ENCODE results near the gene SHPK.

SHPK gene

GRCh38 chr17:3663102-3664011 lies 27.3 kb upstream of the SHPK start:
- DNase-seq (ENCODE audit: low read depth in 1 of 2, low spot score in 1 of 2): no peak

GRCh38 chr17:3660311-3660891 lies 24.4 kb upstream of the SHPK start:
- DNase-seq (ENCODE audit: low read depth in 1 of 2, low spot score in 1 of 2): no peak

GRCh38 chr17:3659541-3660111 lies 23.6 kb upstream of the SHPK start:
- no peak for DNase-seq (ENCODE audit: low read depth in 1 of 2, low spot score in 1 of 2)

- DNase-seq (ENCODE audit: low read depth in 1 of 2, low spot score in 1 of 2): no peak
These were observed 22.9 kb upstream of the SHPK start for GRCh38 chr17:3658784-3659449.

GRCh38 chr17:3657874-3658783 lies 22.1 kb upstream of the SHPK start:
- DNase-seq (ENCODE audit: low read depth in 1 of 2, low spot score in 1 of 2): no peak

- no peak for DNase-seq (ENCODE audit: low read depth in 1 of 2, low spot score in 1 of 2)
These were observed 21.5 kb upstream of the SHPK start for GRCh38 chr17:3657588-3657869.

GRCh38 chr17:3656755-3657587 lies 20.9 kb upstream of the SHPK start:
- DNase-seq (ENCODE audit: low read depth in 1 of 2, low spot score in 1 of 2): no peak

GRCh38 chr17:3656353-3656752 lies 20.3 kb upstream of the SHPK start:
- no peak for DNase-seq (ENCODE audit: low read depth in 1 of 2, low spot score in 1 of 2)

- no peak for DNase-seq (ENCODE audit: low read depth in 1 of 2, low spot score in 1 of 2)
These were observed 19.7 kb upstream of the SHPK start for GRCh38 chr17:3655766-3656165.

- no peak for DNase-seq (ENCODE audit: low read depth in 1 of 2, low spot score in 1 of 2)
These were observed 11.9 kb upstream of the SHPK start for GRCh38 chr17:3647769-3648555.

- no peak for DNase-seq (ENCODE audit: low read depth in 1 of 2, low spot score in 1 of 2)
These were observed 11.2 kb upstream of the SHPK start for GRCh38 chr17:3647251-3647650.

GRCh38 chr17:3645310-3645709 lies 9.3 kb upstream of the SHPK start:
- no peak for DNase-seq (ENCODE audit: low read depth in 1 of 2, low spot score in 1 of 2)

- DNase-seq (ENCODE audit: low read depth in 1 of 2, low spot score in 1 of 2): no peak
These were observed 7.9 kb upstream of the SHPK start for GRCh38 chr17:3643889-3644349.

- no peak for DNase-seq (ENCODE audit: low read depth in 1 of 2, low spot score in 1 of 2)
These were observed 5.9 kb upstream of the SHPK start for GRCh38 chr17:3641717-3642486.

- no peak for DNase-seq (ENCODE audit: low read depth in 1 of 2, low spot score in 1 of 2)
These were observed 5.0 kb upstream of the SHPK start for GRCh38 chr17:3641014-3641413.

- no peak for DNase-seq (ENCODE audit: low read depth in 1 of 2, low spot score in 1 of 2)
These were observed 4.0 kb upstream of the SHPK start for GRCh38 chr17:3639981-3640596.

GRCh38 chr17:3636908-3637373 lies 891 bp upstream of the SHPK start:
- no peak for DNase-seq (ENCODE audit: low read depth in 1 of 2, low spot score in 1 of 2)
